DOHH2 (cell line): ENCODE measurements around the gene RPL32.

ENCODE experiments used
- H3F3A ChIP-seq: fragments of 200-600 bp; sonication (generic), shearing (Covaris generic); 2 replicates; pipeline ENCODE4 v1.6.0; 2016; ENCODE audit warnings: antibody characterized with exemption, mild to moderate bottlenecking; ENCODE audit not compliant: control insufficient read depth, insufficient read depth
- H3K27ac ChIP-seq: fragments of 200-600 bp; sonication (generic); 2 replicates; pipeline ENCODE4 v1.5.1; 2014; ENCODE audit warnings: low read depth, mild to moderate bottlenecking, low read length, moderate library complexity
- H3K27me3 ChIP-seq: fragments of 200-600 bp; sonication (generic); 2 replicates; pipeline ENCODE4 v1.6.1; 2014; ENCODE audit warnings: mild to moderate bottlenecking, low read length, mixed read lengths; ENCODE audit not compliant: control insufficient read depth
- H3K36me3 ChIP-seq: fragments of 200-600 bp; sonication (generic); 2 replicates; pipeline ENCODE4 v1.6.1; 2014; ENCODE audit warnings: mild to moderate bottlenecking, low read length, moderate library complexity, mixed read lengths; ENCODE audit not compliant: control insufficient read depth
- H3K4me1 ChIP-seq: fragments of 200-600 bp; sonication (generic); 2 replicates; pipeline ENCODE4 v1.6.1; 2014; ENCODE audit warnings: mild to moderate bottlenecking, low read length, mixed read lengths; ENCODE audit not compliant: control insufficient read depth
- H3K4me2 ChIP-seq: fragments of 200-600 bp; sonication (generic); 2 replicates; pipeline ENCODE4 v1.6.0; 2014; ENCODE audit warnings: mild to moderate bottlenecking, low read length, moderate library complexity
- H3K4me3 ChIP-seq: fragments of 200-600 bp; sonication (generic); 2 replicates; pipeline ENCODE4 v1.5.1; 2014; ENCODE audit warnings: mild to moderate bottlenecking, low read length, mixed read lengths
- H3K79me2 ChIP-seq: fragments of 200-600 bp; sonication (generic); 2 replicates; pipeline ENCODE4 v1.6.1; 2014; ENCODE audit warnings: mild to moderate bottlenecking, low read length, mixed read lengths; ENCODE audit not compliant: control insufficient read depth
- H3K9me2 ChIP-seq: fragments of 200-600 bp; sonication (generic); replicated peaks from 2 replicates; pipeline ENCODE4 v1.6.1; 2014; ENCODE audit warnings: mild to moderate bottlenecking, low read length, mixed read lengths; ENCODE audit not compliant: control insufficient read depth
- H3K9me3 ChIP-seq: fragments of 200-600 bp; sonication (generic); 2 replicates; pipeline ENCODE4 v1.6.1; 2014; ENCODE audit warnings: antibody characterized with exemption, low read length, mixed read lengths; ENCODE audit not compliant: control insufficient read depth, insufficient read depth
- H4K20me1 ChIP-seq: fragments of 200-600 bp; sonication (generic); 2 replicates; pipeline ENCODE4 v1.6.0; 2014; ENCODE audit warnings: low read depth, mild to moderate bottlenecking, antibody characterized with exemption, low read length, moderate library complexity; ENCODE audit not compliant: control insufficient read depth, insufficient read depth
- CTCF ChIP-seq: fragments of 200-600 bp; sonication (generic); IDR thresholded peaks from one replicate; pipeline ENCODE4 v1.5.1; 2014; ENCODE audit warnings: antibody characterized with exemption, mild to moderate bottlenecking, low read depth, low read length; ENCODE audit not compliant: poor library complexity, severe bottlenecking
- EZH2phosphoT487 ChIP-seq: fragments of 200-600 bp; sonication (generic); IDR thresholded peaks from 2 replicates; pipeline ENCODE4 v1.6.1; 2017; ENCODE audit warnings: borderline replicate concordance, mild to moderate bottlenecking, antibody characterized with exemption, low read length, moderate library complexity, mixed read lengths

The RPL32 gene

GRCh38 chr3:12808587-12808986 is 32.8 kb downstream of the RPL32 start:
- Histone ChIP-seq H3K9me2 (no peaks in the 10 kb centered on the region), H3K4me2 (no peak overlapping the region), H3K4me3 (no peak overlapping the region), H3K27ac (no peak overlapping the region), H3K36me3 (no peaks in the 10 kb centered on the region), H4K20me1 (no peaks in the 10 kb centered on the region), H3K9me3 (no peaks in the 10 kb centered on the region), H3K4me1 (peaks cover 12% of the 10 kb centered on the region), H3K79me2 (no peaks in the 10 kb centered on the region), H3K27me3 (no peaks in the 10 kb centered on the region), H3F3A (no peaks in the 10 kb centered on the region)
- TF ChIP-seq CTCF: no peak
- no peak for TF ChIP-seq EZH2phosphoT487

GRCh38 chr3:12807601-12808359 is 33.6 kb downstream of the RPL32 start:
- Histone ChIP-seq H4K20me1 (no peaks in the 10 kb centered on the region), H3K4me3 (no peak overlapping the region), H3F3A (no peaks in the 10 kb centered on the region), H3K27me3 (no peaks in the 10 kb centered on the region), H3K4me2 (no peak overlapping the region), H3K9me3 (no peaks in the 10 kb centered on the region), H3K27ac (no peak overlapping the region), H3K36me3 (no peaks in the 10 kb centered on the region), H3K79me2 (no peaks in the 10 kb centered on the region), H3K9me2 (no peaks in the 10 kb centered on the region), H3K4me1 (peaks cover 12% of the 10 kb centered on the region)
- TF ChIP-seq CTCF (no peak), EZH2phosphoT487 (no peak)

GRCh38 chr3:12807066-12807465 is 34.3 kb downstream of the RPL32 start:
- TF ChIP-seq EZH2phosphoT487 (no peak), CTCF (no peak)
- H3K4me3 ChIP-seq: no peak overlapping the region
- no peaks in the 10 kb centered on the region for H4K20me1 ChIP-seq
- no peaks in the 10 kb centered on the region for H3K27me3 ChIP-seq
- no peak overlapping the region for H3K27ac ChIP-seq
- H3K36me3 ChIP-seq: no peaks in the 10 kb centered on the region
- H3K4me2 ChIP-seq: no peak overlapping the region
- peaks cover 12% of the 10 kb centered on the region for H3K4me1 ChIP-seq
- no peaks in the 10 kb centered on the region for H3K79me2 ChIP-seq
- no peaks in the 10 kb centered on the region for H3F3A ChIP-seq
- no peaks in the 10 kb centered on the region for H3K9me2 ChIP-seq
- H3K9me3 ChIP-seq: no peaks in the 10 kb centered on the region
